Uterus (tissue), 2 donors: Measurements from ENCODE around the gene FAT1.

Experiments used
- POLR2A ChIP-seq, 2 donors: fragments of 450-650 bp; IDR thresholded peaks; one replicate each; pipeline ENCODE4 v1.6.1; 2016; ENCODE audit warnings: antibody characterized with exemption in 2 of 2, mild to moderate bottlenecking in 1 of 2, moderate library complexity in 1 of 2
- TF ChIP-seq, protein P1 (sequence below), 4 experiments: fragments of 200-600 bp in 2 of 4; fragments of 450-650 bp in 2 of 4; sonication (generic) in 2 of 4; IDR thresholded peaks; one replicate each; pipeline ENCODE4 v1.5.1; 2016 to 2019; ENCODE audit warnings: antibody characterized with exemption in 4 of 4, mild to moderate bottlenecking in 2 of 4, moderate library complexity in 1 of 4

DNA sequence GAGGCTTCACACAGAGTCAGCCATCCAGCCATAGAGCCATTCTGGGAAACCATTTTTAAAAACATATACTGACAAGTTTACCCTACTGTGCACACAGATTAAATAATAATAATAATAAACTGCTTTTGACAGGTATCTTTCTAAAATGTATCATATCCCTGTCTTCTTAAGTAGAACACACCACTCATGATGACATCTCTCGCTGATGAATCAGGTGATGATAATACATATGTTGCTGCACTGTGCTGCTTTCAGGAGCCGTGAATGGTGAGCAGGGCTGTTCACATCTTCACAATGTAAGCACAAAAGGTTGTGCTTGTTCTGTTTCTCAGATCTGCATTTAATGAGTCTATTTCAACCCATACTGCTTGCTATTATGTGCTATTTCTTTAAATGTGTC lies 171.8 kb downstream of the FAT1 start:
- TF ChIP-seq, protein P1, sequence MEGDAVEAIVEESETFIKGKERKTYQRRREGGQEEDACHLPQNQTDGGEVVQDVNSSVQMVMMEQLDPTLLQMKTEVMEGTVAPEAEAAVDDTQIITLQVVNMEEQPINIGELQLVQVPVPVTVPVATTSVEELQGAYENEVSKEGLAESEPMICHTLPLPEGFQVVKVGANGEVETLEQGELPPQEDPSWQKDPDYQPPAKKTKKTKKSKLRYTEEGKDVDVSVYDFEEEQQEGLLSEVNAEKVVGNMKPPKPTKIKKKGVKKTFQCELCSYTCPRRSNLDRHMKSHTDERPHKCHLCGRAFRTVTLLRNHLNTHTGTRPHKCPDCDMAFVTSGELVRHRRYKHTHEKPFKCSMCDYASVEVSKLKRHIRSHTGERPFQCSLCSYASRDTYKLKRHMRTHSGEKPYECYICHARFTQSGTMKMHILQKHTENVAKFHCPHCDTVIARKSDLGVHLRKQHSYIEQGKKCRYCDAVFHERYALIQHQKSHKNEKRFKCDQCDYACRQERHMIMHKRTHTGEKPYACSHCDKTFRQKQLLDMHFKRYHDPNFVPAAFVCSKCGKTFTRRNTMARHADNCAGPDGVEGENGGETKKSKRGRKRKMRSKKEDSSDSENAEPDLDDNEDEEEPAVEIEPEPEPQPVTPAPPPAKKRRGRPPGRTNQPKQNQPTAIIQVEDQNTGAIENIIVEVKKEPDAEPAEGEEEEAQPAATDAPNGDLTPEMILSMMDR (IDR thresholded peaks at IDR 0.05) = no peak
- TF ChIP-seq POLR2A (IDR thresholded peaks at IDR 0.05) = no peak
